Prostate gland (tissue), 2 donors: ENCODE results near the gene SERPINE2. TPM values are rescaled to one million over a fixed set of nuclear protein-coding genes. Genes with fewer than 3 reads are reported as not detected.
"Not testable (repeated sequence)": the region's sequence is repeated elsewhere in the genome, so short reads cannot be mapped to it uniquely, and the experiment has no call there.

Experiments used
- DNase-seq: peaks from one replicate; pipeline ENCODE4 v3.0.0-alpha.2; 2019; ENCODE audit warnings: low spot score
- H3K27ac ChIP-seq, 2 donors: fragments of 200-600 bp; sonication (generic); 2 replicates each; pipeline ENCODE4 v1.5.1; 2017 to 2019
- H3K27me3 ChIP-seq: fragments of 200-600 bp; sonication (generic); replicated peaks from 2 replicates; pipeline ENCODE4 v1.5.1; 2019; ENCODE audit not compliant: insufficient read depth
- H3K36me3 ChIP-seq, 2 donors: fragments of 200-600 bp; sonication (generic); 1 replicate in 1 of 2; 2 replicates in 1 of 2; pipeline versions ENCODE4 v1.5.1 to v1.8.1; 2017 to 2019
- H3K4me1 ChIP-seq: fragments of 200-600 bp; sonication (generic); replicated peaks from 2 replicates; pipeline ENCODE4 v1.5.1; 2019
- H3K4me3 ChIP-seq, 2 donors: fragments of 200-600 bp; sonication (generic); 2 replicates each; pipeline ENCODE4 v1.5.1; 2017 to 2019
- H3K9me3 ChIP-seq: fragments of 200-600 bp; sonication (generic); 2 replicates; pipeline ENCODE4 v1.5.1; 2017
- CTCF ChIP-seq, 4 experiments: fragments of 200-600 bp in 2 of 4; fragments of 450-650 bp in 2 of 4; sonication (generic) in 2 of 4; IDR thresholded peaks; 1 replicate in 3 of 4; 2 replicates in 1 of 4; pipeline ENCODE4 v1.5.1; 2016 to 2019; ENCODE audit warnings: antibody characterized with exemption in 4 of 4, mild to moderate bottlenecking in 2 of 4, moderate library complexity in 2 of 4
- POLR2A ChIP-seq: fragments of 450-650 bp; IDR thresholded peaks from one replicate; pipeline ENCODE4 v1.6.1; 2016; ENCODE audit warnings: antibody characterized with exemption, mild to moderate bottlenecking
- POLR2AphosphoS5 ChIP-seq: sonication (generic); formaldehyde crosslinking; IDR thresholded peaks from one replicate; pipeline ENCODE4 v1.6.1; 2017; ENCODE audit warnings: antibody characterized with exemption
- WGBS: methylation state at CpG from one replicate; pipeline ENCODE4 v1.1.5; 2018; 5-methylcytosine and 5-hydroxymethylcytosine counted together
- intact Hi-C: fragments of 100-400 bp; cut with DNase I; formaldehyde crosslinking; loops from one replicate; pipeline ENCODE4 v1.14.2; 2022
- total RNA-seq, 2 donors: library from RNA; depleted of rRNA; stranded (reverse); fragments of >200 nt; gene quantifications; one replicate each; pipeline ENCODE4 v1.1.0, GENCODE V29; 2016

SERPINE2 gene
- total RNA-seq, 2 donors from 2014 or later, result 2.4 to 158 TPM

GRCh38 chr2:223943561-223944008, 95.5 kb downstream of the SERPINE2 start:
- Histone ChIP-seq H3K27me3 (no peaks in the 10 kb centered on the region), H3K9me3 (no peaks in the 10 kb centered on the region), H3K27ac (peak overlapping the region; percentile 87 to 93), H3K4me1 (peaks cover 8% of the 10 kb centered on the region), H3K4me3 (peak overlapping the region; percentile 93 to 99), H3K36me3 (no peaks in the 10 kb centered on the region)
- intact Hi-C loops, result no loop called here
- DNase-seq, result no peak
- TF ChIP-seq POLR2AphosphoS5 (no peak), CTCF (IDR thresholded peaks at IDR 0.05) (no peak), POLR2A (no peak)
- WGBS, result 10% methylated on average over 7 of the region's 7 CpGs

- Histone ChIP-seq H3K9me3 (no peaks in the 10 kb centered on the region), H3K27ac (peak overlapping the region in 1 of 2 donors; percentile 87), H3K36me3 (no peaks in the 10 kb centered on the region), H3K4me3 (peak overlapping the region in 1 of 2 donors; percentile 93), H3K4me1 (peaks cover 8% of the 10 kb centered on the region), H3K27me3 (no peaks in the 10 kb centered on the region)
- intact Hi-C loops, result no loop called here
- 75% methylated on average over 1 of the region's 1 CpG for WGBS
- TF ChIP-seq CTCF (IDR thresholded peaks at IDR 0.05) (no peak), POLR2AphosphoS5 (no peak), POLR2A (no peak)
- DNase-seq, result no peak
These were observed 96.0 kb downstream of the SERPINE2 start for GRCh38 chr2:223943135-223943534.

- 72% methylated on average over 12 of the region's 12 CpGs for WGBS
- Histone ChIP-seq H3K36me3 (no peaks in the 10 kb centered on the region), H3K4me3 (no peak overlapping the region), H3K9me3 (no peaks in the 10 kb centered on the region), H3K27ac (no peak overlapping the region), H3K27me3 (no peaks in the 10 kb centered on the region), H3K4me1 (peaks cover 9% of the 10 kb centered on the region)
- DNase-seq, result no peak
- intact Hi-C loops, result no loop called here
- no peak for TF ChIP-seq CTCF (IDR thresholded peaks at IDR 0.05)
- no peak for TF ChIP-seq POLR2A
- no peak for TF ChIP-seq POLR2AphosphoS5
These were observed 97.4 kb downstream of the SERPINE2 start for GRCh38 chr2:223941579-223942277.

GRCh38 chr2:223939438-223939837, 99.6 kb downstream of the SERPINE2 start:
- WGBS, result 48% methylated on average over 2 of the region's 2 CpGs
- H3K36me3 ChIP-seq, DNase-seq, intact Hi-C loops, H3K9me3 ChIP-seq, H3K27ac ChIP-seq, H3K4me3 ChIP-seq, H3K27me3 ChIP-seq: not testable (repeated sequence)
- peaks cover 13% of the 10 kb centered on the region for H3K4me1 ChIP-seq

- Histone ChIP-seq H3K4me1 (peaks cover 4% of the 10 kb centered on the region), H3K27ac (no peak overlapping the region), H3K27me3 (no peaks in the 10 kb centered on the region), H3K9me3 (no peaks in the 10 kb centered on the region), H3K36me3 (no peaks in the 10 kb centered on the region), H3K4me3 (no peak overlapping the region)
- intact Hi-C loops, result no loop called here
- no peak for DNase-seq
- WGBS, result 3% methylated on average over 1 of the region's 1 CpG
- TF ChIP-seq POLR2A (no peak), POLR2AphosphoS5 (no peak)
These were observed 101.6 kb downstream of the SERPINE2 start for GRCh38 chr2:223937535-223937934.

GRCh38 chr2:223936862-223937326, 102.2 kb downstream of the SERPINE2 start:
- H3K9me3 ChIP-seq, result no peaks in the 10 kb centered on the region
- TF ChIP-seq POLR2A (no peak), POLR2AphosphoS5 (no peak), CTCF (IDR thresholded peaks at IDR 0.05) (no peak)
- H3K4me1 ChIP-seq, result peaks cover 4% of the 10 kb centered on the region
- H3K27ac ChIP-seq, result peak overlapping the region in 1 of 2 donors; percentile 8
- H3K4me3 ChIP-seq, result no peak overlapping the region
- no peak for DNase-seq
- H3K27me3 ChIP-seq, result no peaks in the 10 kb centered on the region
- whole genome bisulfite sequencing, result 76% methylated on average over 5 of the region's 5 CpGs
- intact Hi-C loops, result no loop called here
- no peaks in the 10 kb centered on the region for H3K36me3 ChIP-seq
